GM12874 (cell line): ENCODE data around the gene GRK1.

ENCODE experiments used
- CTCF ChIP-seq: IDR thresholded peaks from 2 replicates; pipeline ENCODE4 v1.5.1; 2011; ENCODE audit warnings: low read depth, mild to moderate bottlenecking, control low read depth, low read length, moderate library complexity; ENCODE audit not compliant: insufficient read depth

Gene GRK1

DNA sequence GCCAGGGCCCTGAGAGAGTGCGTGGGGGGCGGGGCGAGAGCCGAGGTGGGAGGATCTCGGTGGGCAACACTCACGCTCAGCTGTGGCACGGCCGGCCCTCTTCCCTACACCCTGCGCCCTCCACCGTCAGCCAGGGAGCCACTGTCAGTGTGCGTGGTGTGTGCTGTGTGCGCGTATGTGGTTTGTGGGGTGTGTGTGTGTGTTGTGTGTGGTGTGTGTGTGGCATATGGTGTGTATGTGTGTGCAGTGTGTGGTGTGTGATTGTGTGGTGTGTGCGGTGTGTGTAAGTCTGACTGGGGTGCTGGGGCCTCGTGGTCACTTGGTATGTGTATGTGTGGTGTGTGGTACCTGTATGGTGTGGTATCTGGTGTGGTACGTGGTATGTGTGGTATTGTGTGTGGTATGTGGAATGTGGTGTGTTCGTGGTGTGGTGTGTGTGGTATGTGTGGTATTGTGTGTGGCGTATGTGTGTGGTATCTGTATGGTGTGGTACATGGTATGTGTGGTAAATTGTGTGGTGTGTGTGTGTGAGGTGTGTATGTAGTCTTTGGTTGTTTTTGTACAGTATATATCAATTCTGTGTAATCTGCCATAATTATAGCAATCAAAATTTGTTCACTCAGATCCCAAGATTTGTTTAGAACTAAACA is 5.1 kb downstream of the GRK1 start:
- TF ChIP-seq CTCF: no peak

- no peak for TF ChIP-seq CTCF
Measured at GRCh38 chr13:113722921-113723320, 55.9 kb downstream of the GRK1 start.

DNA sequence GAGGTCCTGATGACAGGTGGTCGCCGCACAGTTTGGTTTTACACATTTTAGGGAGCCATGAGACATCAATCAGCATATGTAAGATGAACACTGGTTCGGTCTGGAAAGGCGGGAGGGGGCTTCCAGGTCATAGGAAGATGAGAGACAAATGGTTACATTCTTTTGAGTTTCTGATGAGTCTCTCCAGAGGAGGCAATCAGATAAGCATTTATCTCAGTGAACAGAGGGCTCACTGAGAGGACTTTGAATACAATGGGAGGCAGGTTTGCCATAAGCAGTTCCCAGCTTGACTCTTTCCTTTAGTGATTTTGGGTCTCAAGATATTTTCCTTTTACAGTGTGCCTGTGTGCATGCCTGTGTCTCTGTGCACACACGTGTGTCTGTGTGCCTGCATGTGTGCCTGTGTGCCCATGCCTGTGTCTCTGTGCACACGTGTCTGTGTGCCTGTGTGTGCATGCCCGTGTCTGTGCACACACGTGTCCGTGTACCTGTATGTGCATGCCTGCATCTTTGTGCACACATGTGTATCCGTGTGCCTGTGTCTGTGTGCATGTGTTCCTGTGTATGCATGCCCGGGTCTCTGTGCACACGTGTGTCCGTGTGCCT is 56.5 kb downstream of the GRK1 start:
- no peak for TF ChIP-seq CTCF

DNA sequence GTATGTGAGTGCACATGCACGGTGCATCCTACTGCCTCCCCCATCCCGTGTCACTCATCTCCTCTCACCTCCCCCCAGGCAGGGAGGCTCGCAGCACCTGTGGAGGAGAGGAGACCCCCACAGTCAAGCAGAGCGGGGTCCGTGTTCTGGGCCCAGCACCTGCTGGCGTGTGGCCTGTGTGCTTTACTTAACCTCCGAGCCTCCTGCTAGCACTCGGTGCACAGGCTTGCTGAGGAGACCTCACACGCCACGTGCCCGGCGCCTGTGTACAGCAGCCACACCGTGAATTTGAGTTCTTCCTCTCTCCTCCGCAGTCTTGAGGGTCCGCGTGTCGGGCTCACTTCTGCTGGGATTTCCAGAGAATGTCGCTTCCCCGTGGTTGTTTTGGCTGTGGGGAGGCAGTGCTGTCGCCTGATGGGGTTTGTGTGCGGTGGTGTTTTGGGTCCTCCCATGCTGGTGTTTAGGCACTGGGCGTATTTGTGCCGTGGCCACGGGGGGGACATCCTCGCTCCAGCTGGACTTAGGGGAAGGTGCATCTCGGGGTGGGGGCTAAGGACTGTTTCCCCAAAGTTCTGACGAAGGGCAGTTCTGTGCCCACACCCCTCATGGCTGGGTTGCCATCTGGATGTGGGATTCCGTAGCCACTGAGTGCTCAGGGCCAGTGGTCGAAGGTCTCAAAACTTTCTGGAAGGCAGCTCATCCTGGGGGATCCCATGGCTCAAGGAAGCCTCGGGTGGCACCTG is 57.2 kb downstream of the GRK1 start:
- no peak for TF ChIP-seq CTCF

DNA sequence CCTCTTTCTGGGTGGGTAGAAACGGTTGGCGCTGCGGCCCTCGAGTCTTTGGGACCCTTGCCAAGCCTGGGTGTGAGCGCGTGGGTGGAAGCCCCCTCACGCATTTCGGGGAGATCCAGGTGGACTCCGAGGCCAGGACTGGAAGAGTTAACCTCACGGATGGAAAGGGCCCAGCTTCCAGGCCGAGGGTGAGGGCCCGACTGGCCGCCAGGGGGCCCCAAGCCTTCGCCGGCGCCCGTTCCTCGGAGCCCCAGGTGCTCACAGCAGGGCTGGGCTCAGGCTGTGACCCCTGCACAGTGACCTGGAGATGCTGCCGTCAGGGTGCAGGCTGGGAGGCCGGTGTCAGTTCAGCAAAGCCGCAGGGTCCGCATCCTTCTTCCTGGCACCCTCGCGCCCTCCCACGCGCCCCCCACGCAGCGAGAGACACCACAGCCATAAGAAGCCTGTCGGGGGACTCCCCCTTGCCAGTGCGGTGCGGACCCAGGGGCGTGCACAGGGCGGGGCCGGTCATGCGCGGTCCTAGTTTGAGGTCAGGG is 57.8 kb downstream of the GRK1 start:
- TF ChIP-seq CTCF: peak; percentile 85

- TF ChIP-seq CTCF: no peak
Measured at GRCh38 chr13:113726961-113727411, 60.0 kb downstream of the GRK1 start.

- TF ChIP-seq CTCF: no peak
Measured at GRCh38 chr13:113728571-113729054, 61.6 kb downstream of the GRK1 start.
